Right renal pelvis (tissue), 4 donors: ENCODE results near the gene LAMP2. TPM values are rescaled to one million over a fixed set of nuclear protein-coding genes. Genes with fewer than 3 reads are reported as not detected.

Experiments
- DNase-seq, 4 donors: peaks; one replicate each; pipeline ENCODE4 v3.0.0-alpha.2; 2013; ENCODE audit warnings: low read depth in 4 of 4, low spot score in 3 of 4, missing footprints in 1 of 4
- polyA plus RNA-seq, 4 donors: library from polyadenylated mRNA; unstranded; fragments of 120-200 nt; gene quantifications; one replicate each; pipeline ENCODE4 v1.2.1, GENCODE V29; 2013; ENCODE audit not compliant: insufficient read length in 4 of 4

Gene LAMP2
- polyA plus RNA-seq, 4 donors = 151 to 189 (median 167) TPM

DNA sequence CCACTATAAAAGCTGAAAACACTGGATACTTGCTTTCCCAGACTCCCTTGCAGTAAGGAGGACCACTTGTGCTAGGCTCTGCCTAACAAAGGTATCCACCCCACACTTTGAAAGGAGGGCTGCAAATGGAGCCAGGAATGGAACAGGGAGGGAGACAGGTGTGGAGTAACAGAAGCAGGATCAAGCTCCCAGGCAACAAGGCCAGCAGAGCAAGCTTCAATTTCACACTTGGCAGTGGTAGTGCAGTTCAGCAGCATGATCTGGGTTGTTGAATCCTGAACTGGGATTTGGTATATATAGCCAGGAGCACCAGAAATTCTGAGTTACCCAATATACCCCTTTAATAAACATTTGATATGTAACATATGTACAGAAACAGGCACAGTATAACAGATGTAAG, 9.8 kb downstream of the LAMP2 start:
- no peak for DNase-seq

DNA sequence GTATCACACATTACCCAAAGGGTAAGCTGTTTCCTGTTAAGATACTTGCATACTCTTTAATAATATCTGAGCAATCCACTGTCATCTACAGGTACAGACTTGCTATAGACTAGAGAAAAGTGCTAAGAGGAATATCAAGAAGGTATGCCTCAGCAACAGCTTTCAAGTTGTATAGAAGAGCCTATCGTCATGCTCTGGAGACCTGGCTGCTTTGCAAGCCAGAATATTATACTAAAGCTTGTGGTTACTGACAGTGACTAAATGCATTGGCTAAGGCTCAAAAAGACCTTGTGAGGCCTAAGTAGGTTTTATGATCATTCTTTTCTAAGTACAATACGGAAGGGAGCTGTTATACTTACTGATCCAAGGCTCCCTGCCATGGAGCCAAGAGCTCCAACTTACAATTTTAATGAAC, 11.3 kb downstream of the LAMP2 start:
- DNase-seq = no peak

DNA sequence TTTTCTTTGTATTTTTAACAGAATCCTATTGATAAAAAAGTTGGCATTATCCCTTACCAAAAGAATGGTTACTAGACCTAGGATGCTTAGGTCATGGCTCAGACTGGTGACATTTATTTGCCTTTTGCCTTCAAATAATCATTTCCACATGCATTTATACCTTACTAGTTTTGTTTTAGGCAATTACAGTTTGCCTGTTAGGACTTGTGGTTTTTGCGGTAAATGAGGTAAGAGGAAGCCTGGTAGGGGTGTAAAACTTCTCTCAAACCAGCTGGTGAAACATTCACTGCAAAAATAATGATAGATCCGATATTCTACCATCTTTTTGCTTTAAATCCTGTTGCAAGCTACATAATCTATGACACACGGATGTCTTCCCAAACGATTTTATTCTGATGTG, 12.1 kb downstream of the LAMP2 start:
- DNase-seq = no peak

DNA sequence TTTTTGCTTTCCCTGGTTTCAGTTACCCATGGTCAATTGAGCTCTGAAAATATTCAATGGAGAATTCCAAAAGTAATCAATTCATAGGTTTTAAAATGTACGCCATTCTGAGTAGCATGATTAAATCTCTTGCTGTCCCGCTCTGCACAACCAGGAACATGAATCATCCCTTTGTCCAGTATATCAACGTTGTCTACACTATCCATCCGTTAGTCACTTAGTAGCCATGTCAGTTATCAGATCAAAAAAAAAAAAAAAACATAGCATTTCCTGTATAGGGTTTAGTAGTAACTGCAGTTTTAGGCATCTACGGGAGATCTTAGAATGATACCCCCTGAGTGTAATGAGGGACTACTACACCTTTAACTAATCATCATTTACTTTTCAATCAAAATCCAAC, 15.1 kb downstream of the LAMP2 start:
- DNase-seq = no peak

DNA sequence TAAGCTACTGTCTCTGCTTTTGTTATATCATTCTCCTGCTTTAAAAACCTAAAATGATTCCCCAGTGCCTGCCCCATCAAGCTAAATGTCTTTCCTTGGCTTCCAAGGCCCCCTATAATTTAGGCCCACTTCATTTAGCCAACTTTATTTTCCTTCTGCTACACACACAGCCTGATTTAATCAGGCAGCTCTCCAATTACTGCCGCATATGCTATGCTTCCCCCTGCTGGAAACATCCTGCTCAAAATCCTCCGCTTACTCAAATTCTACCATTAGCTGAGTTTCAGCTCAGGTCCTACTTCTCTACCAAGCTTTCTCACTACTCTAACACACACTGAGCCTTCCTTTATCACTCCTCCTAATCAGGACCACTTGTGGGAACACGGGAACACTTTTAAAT, 17.0 kb downstream of the LAMP2 start:
- peak in 1 of 4 donors; percentile 26 for DNase-seq

DNA sequence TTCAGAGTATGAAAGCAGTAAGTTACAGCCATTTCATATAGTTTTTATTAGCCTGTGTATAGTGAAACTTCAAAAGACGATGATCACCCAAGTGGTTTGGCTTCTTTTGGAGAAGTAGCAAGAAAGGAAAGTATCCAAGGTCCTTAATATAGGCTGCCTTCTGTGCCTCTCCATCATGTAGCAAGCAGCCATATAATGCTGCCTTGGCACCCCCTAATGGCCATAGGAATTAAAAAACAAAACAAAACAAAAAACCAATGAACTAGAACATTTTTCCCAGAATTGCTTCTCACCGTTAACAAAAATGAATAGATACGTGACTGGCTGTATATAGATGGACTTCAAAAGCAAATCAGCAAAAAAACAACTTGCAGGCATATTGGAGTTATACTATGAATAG, 18.9 kb downstream of the LAMP2 start:
- DNase-seq = no peak

DNA sequence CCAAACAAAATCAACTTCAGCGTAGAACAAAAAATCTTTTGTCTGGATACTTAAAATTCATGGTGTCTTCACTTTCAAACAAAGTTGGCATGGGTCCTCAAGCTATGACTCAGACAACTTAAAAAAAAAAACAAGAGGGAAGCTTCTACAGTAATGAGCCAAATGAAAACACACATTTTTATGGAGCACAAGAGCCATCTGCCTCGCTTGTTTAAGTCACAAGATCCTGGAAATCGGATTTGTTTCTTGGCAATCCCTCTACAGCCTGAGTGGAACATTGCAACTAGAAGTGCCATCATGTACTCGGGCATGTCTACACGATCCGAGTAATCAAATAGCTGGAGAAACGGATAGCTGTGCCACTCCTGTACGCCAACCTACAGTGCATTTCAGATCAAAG, 22.6 kb downstream of the LAMP2 start:
- DNase-seq = peak in 1 of 4 donors; percentile 22

DNA sequence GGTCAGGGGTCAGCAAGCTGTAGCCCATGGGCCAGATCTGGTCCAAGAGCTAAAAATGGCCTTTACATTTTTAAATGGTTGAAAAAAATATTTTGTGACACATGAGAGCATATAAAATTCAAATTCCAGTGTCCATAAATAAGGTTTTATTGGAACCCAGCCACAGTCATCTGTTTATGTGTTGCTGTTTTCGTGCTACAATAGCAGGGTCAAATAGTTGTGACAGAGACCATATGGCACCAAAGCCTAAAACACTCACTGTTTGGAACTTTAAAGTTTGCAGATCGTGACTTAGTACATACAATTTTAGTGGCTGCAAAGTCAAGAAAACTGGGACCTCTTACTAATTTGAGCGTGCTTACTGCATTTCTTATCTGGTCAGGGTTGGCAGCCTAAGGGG, 29.2 kb downstream of the LAMP2 start:
- peak in 2 of 4 donors; percentile 25 to 28 for DNase-seq

DNA sequence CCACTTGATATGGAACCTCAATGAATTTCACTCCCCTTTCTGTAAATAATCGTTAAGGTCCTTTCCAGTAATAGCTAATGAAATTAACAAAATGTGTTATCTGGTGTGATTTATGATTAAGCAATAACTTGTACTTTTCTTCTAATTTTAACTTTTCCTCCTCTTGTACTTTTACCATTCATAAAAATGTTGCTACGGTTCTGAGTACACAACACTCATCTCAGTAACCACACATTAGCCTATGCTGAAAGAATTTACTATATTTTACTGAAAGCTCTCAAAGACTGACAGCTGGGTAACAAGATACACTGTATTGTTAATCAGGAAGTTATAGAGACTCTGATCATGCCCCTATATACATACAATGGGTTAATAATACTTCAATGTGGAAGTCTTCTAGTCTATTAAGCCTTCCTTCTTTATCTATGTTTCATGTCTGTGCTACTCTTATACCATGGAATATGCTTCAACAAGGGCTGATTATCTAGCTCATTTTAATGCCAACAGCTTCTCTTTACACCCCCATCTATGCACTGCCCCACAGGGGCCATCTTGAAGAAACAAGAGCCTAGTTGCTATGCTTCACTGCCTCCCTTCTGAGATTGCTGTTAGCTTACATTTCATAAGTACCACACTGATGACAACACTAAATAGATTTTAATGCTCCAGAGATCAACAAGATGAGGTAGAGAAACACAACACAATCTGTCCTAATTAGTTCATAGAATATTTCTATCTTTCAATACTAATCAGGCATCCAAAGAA, 39.1 kb downstream of the LAMP2 start:
- DNase-seq = no peak

DNA sequence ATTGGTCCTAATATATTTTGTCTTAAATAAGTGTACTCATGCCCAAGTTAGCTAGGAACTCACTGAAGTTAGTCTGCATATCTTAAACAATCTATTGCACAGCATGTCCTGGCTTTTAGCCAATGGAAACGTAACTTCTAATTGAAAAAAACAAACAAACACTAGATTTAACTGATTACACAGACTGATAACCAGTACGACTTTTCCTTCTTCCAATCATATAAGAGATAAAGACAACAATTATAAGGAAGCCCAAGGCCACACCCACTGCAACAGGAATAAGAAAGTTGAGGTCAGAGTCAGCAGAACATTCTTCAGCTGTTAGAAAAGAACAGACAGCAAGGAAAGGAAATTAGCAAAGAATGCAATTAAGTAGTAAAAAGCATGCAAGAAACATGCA, 40.8 kb downstream of the LAMP2 start:
- no peak for DNase-seq

DNA sequence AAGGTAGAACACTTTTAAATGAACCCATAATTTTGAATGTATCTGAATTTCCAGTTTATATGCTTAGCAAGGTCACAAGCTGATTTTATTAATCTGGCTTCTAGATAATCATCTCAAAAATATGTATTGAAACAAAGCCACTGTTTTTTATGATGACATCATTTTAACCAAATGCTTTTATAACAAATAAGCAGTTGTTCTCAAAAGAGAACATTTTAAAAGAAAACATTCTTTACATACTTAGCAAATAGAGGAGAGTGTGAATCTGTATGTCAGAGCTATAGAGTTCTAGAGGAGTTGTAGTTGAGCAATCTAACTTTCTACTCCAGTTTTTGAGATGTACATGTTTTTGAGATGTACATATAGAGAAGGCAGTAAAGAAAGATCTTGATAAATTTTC, 42.5 kb downstream of the LAMP2 start:
- DNase-seq = no peak

DNA sequence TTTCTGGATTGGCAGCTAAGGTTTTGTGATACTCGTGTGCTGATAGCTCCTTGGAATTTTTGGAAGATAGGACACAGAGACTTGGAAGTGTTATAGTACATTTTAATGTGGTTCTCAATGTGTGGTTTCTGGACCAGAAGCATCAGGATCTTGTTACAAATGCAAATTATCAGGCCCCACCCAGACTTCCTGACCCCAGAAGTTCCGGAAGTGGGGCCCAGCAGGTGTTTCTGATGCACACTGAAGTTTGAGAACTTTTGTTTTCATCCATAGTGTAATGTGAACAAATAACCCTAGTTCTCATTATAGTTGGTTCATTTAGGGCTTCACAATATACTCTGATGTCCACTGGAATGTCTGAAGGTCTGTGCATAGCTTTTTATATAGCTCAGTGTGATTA, 49.6 kb downstream of the LAMP2 start:
- DNase-seq = no peak

DNA sequence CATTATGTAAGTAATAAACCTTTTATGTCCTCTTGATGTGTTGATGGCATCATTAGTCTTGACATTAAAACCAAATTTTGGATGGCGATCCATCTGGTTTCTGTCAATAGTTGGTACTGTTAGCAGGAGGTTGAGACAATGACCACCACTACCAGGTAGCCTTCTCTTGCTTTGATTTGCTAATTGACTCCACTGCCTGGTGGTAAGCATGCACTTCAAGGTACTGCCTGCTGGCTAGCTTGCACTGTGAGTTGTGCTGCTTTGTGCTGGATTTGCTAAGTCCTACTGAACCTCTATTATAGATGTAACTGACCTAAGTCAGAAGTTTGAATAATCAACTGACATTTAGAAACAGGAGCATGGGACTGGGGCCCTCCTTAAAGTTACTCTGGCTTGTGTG, 60.9 kb downstream of the LAMP2 start:
- no peak for DNase-seq

DNA sequence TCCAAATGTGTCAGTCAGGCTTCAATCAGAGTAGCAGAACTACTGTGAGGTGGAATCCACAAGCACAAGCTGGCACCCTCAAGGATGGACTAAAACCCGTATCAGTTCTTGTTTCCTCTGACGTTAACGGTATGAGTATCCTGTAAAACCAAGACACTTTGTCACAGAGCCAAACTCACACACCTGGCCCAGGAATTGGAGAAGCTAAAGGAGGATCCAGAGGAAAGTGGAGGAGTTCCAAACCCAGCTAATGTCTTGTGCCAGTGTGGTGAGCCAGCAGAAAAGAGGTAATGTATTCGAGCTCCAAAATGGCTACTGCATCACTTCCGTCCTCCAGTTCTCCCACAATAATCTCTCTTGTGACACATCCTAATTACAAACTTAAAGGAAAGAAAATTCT, 62.5 kb downstream of the LAMP2 start:
- DNase-seq = no peak

DNA sequence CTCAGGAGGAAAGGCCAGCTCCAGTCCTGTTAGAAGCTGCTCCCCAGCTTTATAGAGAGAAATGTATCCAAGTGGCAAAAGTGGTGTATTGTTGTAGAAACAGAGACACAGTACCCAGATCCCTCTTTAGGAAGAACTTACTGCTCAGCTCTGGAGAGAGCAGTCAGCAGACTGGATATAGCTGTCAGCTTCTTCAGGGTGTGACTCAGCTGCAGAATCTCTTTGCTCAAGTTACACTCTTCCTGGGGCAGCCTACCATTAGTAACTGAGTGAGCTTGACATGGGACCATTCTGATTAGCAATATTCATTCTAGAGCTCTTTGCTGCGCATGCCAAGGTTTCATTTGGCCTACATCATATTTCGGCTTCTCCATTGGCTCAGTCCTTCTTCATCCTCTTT, 66.7 kb downstream of the LAMP2 start:
- no peak for DNase-seq

DNA sequence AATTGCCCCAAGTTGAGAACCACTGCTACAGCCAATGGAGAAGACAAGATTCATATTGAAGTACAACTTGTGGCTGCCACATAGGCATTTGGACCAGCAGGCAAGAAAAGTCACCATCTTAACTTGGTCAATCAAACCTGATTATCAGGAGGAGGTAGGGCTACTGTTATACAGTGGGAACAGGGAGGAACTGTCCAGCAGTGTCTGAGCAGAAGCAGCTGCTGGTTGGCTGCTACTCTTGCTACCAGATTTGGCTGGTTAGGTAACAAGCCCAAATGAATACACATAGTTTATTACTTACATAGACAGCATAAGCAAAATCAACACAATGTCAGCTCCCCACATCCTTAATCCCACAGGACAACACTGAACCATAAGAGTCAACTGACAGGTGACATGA, 67.8 kb downstream of the LAMP2 start:
- DNase-seq = no peak

DNA sequence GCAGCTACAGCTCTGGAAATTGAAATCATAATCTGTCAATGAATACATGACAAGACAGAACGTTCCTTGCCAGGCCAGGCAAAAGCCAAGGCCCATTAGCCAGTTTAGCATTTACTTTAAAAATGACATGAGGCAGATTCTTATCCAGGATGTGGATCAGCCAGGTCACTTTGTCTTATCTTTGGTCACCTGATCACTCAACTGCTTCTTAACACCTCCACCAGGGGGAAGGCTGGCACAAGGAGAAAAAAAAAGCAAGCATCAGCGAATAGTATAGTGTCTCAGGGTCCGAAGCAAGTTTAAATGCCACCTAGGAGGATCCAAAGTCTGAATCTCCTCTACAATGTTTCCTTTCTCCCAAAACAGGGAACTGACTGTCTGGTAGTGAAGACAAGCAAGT, 88.4 kb downstream of the LAMP2 start:
- no peak for DNase-seq

DNA sequence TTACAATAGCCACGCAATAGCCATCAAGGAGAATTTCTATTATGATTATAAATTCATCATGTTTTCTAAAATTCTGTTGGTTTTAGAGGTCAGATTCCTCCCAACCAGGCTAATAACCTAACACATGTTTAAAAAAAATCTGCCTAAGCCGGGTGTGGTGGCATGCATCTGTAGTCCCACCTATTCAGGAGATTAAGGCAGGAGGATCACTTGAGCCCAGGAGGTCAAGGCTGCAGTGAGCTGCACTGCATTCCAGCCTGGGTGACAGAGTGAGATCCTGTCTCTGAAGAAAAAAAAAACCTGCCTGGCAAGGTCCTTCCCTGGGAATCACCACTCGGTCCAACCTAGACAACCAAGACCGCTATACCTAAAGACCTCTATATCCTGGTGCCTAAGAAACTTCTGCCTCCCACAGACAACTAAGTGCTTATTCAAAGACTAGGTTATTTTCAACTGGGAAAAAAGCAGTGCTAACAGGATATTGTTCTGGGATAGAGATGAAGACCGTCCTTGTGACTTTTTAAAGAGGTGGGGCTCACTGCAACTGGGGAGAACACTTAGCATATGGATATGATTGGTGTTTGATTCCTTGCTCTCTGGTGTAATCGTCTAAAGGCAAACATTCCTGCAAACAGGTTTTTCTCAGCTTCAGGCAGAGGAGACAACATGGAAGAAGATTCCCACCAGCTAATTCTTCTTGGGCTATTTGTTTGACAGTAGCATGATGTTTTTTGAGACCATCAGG, 89.0 kb downstream of the LAMP2 start:
- no peak for DNase-seq

DNA sequence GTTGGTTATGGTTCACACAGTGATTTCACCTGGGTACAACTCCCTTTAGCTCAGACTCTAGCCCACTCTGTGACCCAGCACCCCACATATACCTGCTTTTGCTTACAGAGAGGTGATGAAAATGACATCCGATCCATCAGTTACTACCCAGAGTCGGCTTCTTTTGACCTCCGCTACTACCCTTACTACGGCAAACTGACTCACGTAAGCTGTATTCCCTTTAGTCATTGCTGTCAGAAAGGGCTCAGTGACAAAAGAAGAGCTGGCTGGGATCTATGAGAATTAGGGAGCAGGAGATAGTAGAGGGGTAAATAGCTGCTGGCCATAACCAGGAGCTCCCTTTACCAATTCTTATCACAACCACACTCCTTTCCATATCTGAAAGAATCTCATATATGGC, 90.5 kb downstream of the LAMP2 start:
- no peak for DNase-seq
